Caco-2 (cell line): Measurements from ENCODE around the gene HMHB1. TPM values are rescaled to one million over a fixed set of nuclear protein-coding genes. Genes with fewer than 3 reads are reported as not detected.

Experiments
- BruUV-seq: library from RNA; stranded (reverse); fragments of 400-500 nt; replicated peaks from 2 replicates; lab custom pipeline; 2021; lab: Mats Ljungman, UMichigan
- CTCF ChIA-PET: fragments of 300-600 bp; sonication (Branson Sonifier 250); formaldehyde crosslinking; loops from one replicate; lab custom pipeline; 2022; ENCODE audit warnings: antibody characterized with exemption; lab: Charles Lee
- POLR2A ChIA-PET: fragments of 300-600 bp; sonication (Branson Sonifier 250); formaldehyde crosslinking; loops from one replicate; lab custom pipeline; 2022; ENCODE audit warnings: antibody characterized with exemption; lab: Charles Lee
- DNase-seq, 2 experiments: peaks; one replicate each; pipeline versions ENCODE4 v3.0.0 to v3.0.0-alpha.2; 2020 to 2022
- H3K27me3 ChIP-seq: replicated peaks from 2 replicates; pipeline ENCODE4 v1.6.0; 2011; ENCODE audit warnings: low read length; ENCODE audit not compliant: control insufficient read depth, insufficient read depth
- H3K36me3 ChIP-seq: 2 replicates; pipeline ENCODE4 v1.5.1; 2011; ENCODE audit warnings: low read length; ENCODE audit not compliant: control insufficient read depth, insufficient read depth
- H3K4me1 ChIP-seq: fragments of 250-450 bp; sonication (Bioruptor Pico); 2 replicates; pipeline ENCODE4 v1.5.1; 2020; ENCODE audit warnings: mild to moderate bottlenecking
- H3K4me3 ChIP-seq: 2 replicates; pipeline ENCODE4 v1.5.1; 2011; ENCODE audit warnings: low read depth, mild to moderate bottlenecking, control low read depth, low read length
- H3K9me3 ChIP-seq: fragments of 250-450 bp; sonication (Bioruptor Pico); 2 replicates; pipeline ENCODE4 v1.5.1; 2020; ENCODE audit warnings: mild to moderate bottlenecking, moderate library complexity
- H3K27ac Mint-ChIP-seq: one replicate; pipeline ENCODE4 v1.8.0; 2022; ENCODE audit warnings: mixed read lengths; ENCODE audit not compliant: unreplicated experiment
- H3K27me3 Mint-ChIP-seq: one replicate; pipeline ENCODE4 v1.8.0; 2022; ENCODE audit warnings: mixed read lengths; ENCODE audit not compliant: insufficient read depth, unreplicated experiment
- H3K36me3 Mint-ChIP-seq: one replicate; pipeline ENCODE4 v1.8.0; 2022; ENCODE audit warnings: mild to moderate bottlenecking, mixed read lengths; ENCODE audit not compliant: insufficient read depth, unreplicated experiment
- H3K4me1 Mint-ChIP-seq: one replicate; pipeline ENCODE4 v1.8.0; 2022; ENCODE audit warnings: low read depth, mixed read lengths; ENCODE audit not compliant: unreplicated experiment
- H3K4me3 Mint-ChIP-seq: one replicate; pipeline ENCODE4 v1.8.0; 2022; ENCODE audit warnings: mild to moderate bottlenecking, moderate library complexity, mixed read lengths; ENCODE audit not compliant: unreplicated experiment
- H3K9me3 Mint-ChIP-seq: one replicate; pipeline ENCODE4 v1.8.0; 2022; ENCODE audit warnings: mixed read lengths; ENCODE audit not compliant: unreplicated experiment
- CTCF ChIP-seq, 2 experiments: fragments of 200-600 bp in 1 of 2; IDR thresholded peaks; 1 replicate in 1 of 2; 2 replicates in 1 of 2; pipeline versions ENCODE4 v1.5.1 to v1.8.0; 2011 to 2022; ENCODE audit warnings: antibody characterized with exemption in 1 of 2, control low read depth in 1 of 2, inconsistent platforms in 1 of 2, low read depth in 1 of 2, low read length in 1 of 2, mild to moderate bottlenecking in 1 of 2, moderate library complexity in 1 of 2; ENCODE audit not compliant: insufficient read depth in 1 of 2, severe bottlenecking in 1 of 2, unreplicated experiment in 1 of 2
- intact Hi-C: fragments of 100-400 bp; cut with micrococcal nuclease; formaldehyde crosslinking; loops from one replicate; pipeline ENCODE4 v1.10.0; 2022; ENCODE audit not compliant: unreplicated experiment
- total RNA-seq: library from RNA; stranded (reverse); gene quantifications from 2 replicates; pipeline ENCODE4 v1.2.3, GENCODE V29; 2022

The HMHB1 gene
- total RNA-seq, 1 experiment from 2014 or later, result not detected

GRCh38 chr5:143776951-143777350, 35.0 kb upstream of the HMHB1 start:
- ChIA-PET CTCF (no interaction called here), POLR2A (no interaction called here)
- BruUV-seq, result no TSS peak
- H3K4me3 ChIP-seq, result no peak overlapping the region
- peaks cover 10% of the 10 kb centered on the region for H3K4me1 ChIP-seq
- no peaks in the 10 kb centered on the region for H3K9me3 ChIP-seq
- no peaks in the 10 kb centered on the region for H3K9me3 Mint-ChIP-seq
- no peaks in the 10 kb centered on the region for H3K36me3 ChIP-seq
- H3K27ac Mint-ChIP-seq, result no peak overlapping the region
- no peaks in the 10 kb centered on the region for H3K36me3 Mint-ChIP-seq
- DNase-seq, result no peak
- H3K4me3 Mint-ChIP-seq, result no peak overlapping the region
- no peaks in the 10 kb centered on the region for H3K27me3 Mint-ChIP-seq
- peaks cover 7% of the 10 kb centered on the region for H3K4me1 Mint-ChIP-seq
- intact Hi-C loops, result no loop called here
- no peak for TF ChIP-seq CTCF (IDR thresholded peaks at IDR 0.05; ENCODE audit: insufficient read depth in 1 of 2, low read depth in 1 of 2, low read length in 1 of 2, severe bottlenecking in 1 of 2, unreplicated experiment in 1 of 2)
- no peaks in the 10 kb centered on the region for H3K27me3 ChIP-seq

- no peak for DNase-seq
- Mint-ChIP-seq H3K4me1 (peaks cover 19% of the 10 kb centered on the region), H3K9me3 (no peaks in the 10 kb centered on the region), H3K27me3 (no peaks in the 10 kb centered on the region), H3K36me3 (no peaks in the 10 kb centered on the region), H3K4me3 (no peak overlapping the region), H3K27ac (no peak overlapping the region)
- POLR2A ChIA-PET, result no interaction called here
- no peaks in the 10 kb centered on the region for H3K36me3 ChIP-seq
- no peak for TF ChIP-seq CTCF (IDR thresholded peaks at IDR 0.05; ENCODE audit: insufficient read depth in 1 of 2, low read depth in 1 of 2, low read length in 1 of 2, severe bottlenecking in 1 of 2, unreplicated experiment in 1 of 2)
- no peaks in the 10 kb centered on the region for H3K27me3 ChIP-seq
- CTCF ChIA-PET, result no interaction called here
- peaks cover 12% of the 10 kb centered on the region for H3K4me1 ChIP-seq
- H3K9me3 ChIP-seq, result no peaks in the 10 kb centered on the region
- no TSS peak for BruUV-seq
- H3K4me3 ChIP-seq, result no peak overlapping the region
- intact Hi-C loops, result no loop called here
Observed at GRCh38 chr5:143779506-143779905, 32.5 kb upstream of the HMHB1 start.

- DNase-seq, result no peak
- H3K36me3 ChIP-seq, result no peaks in the 10 kb centered on the region
- no peak overlapping the region for H3K4me3 ChIP-seq
- Mint-ChIP-seq H3K4me3 (no peak overlapping the region), H3K36me3 (no peaks in the 10 kb centered on the region), H3K4me1 (peaks cover 19% of the 10 kb centered on the region), H3K9me3 (no peaks in the 10 kb centered on the region), H3K27me3 (no peaks in the 10 kb centered on the region), H3K27ac (no peak overlapping the region)
- intact Hi-C loops, result no loop called here
- no TSS peak for BruUV-seq
- peaks cover 12% of the 10 kb centered on the region for H3K4me1 ChIP-seq
- H3K9me3 ChIP-seq, result no peaks in the 10 kb centered on the region; the same call in 1 of the 2 replicates
- TF ChIP-seq CTCF (IDR thresholded peaks at IDR 0.05; ENCODE audit: insufficient read depth in 1 of 2, low read depth in 1 of 2, low read length in 1 of 2, severe bottlenecking in 1 of 2, unreplicated experiment in 1 of 2), result no peak
- POLR2A ChIA-PET, result no interaction called here
- CTCF ChIA-PET, result no interaction called here
- no peaks in the 10 kb centered on the region for H3K27me3 ChIP-seq
Observed at GRCh38 chr5:143781993-143782520, 29.9 kb upstream of the HMHB1 start.
